Activated CD4-positive, CD25-positive, alpha-beta regulatory T cell treated with anti-CD3 and anti-CD28 coated beads, Interleukin-2, amount 50 U/mL, for 24 hours (primary cell): ENCODE data around the gene PHF14.
"Not testable (repeated sequence)": the region's sequence is repeated elsewhere in the genome, so short reads cannot be mapped to it uniquely, and the experiment has no call there.

Source experiments
- ATAC-seq, 2 donors: fragments of 150-1000 bp; cut with Tn5 transposase; one replicate each; pipeline ENCODE4 v1.10.0; 2021; ENCODE audit warnings: mild to moderate bottlenecking in 1 of 2, moderate library complexity in 1 of 2

The PHF14 gene

DNA sequence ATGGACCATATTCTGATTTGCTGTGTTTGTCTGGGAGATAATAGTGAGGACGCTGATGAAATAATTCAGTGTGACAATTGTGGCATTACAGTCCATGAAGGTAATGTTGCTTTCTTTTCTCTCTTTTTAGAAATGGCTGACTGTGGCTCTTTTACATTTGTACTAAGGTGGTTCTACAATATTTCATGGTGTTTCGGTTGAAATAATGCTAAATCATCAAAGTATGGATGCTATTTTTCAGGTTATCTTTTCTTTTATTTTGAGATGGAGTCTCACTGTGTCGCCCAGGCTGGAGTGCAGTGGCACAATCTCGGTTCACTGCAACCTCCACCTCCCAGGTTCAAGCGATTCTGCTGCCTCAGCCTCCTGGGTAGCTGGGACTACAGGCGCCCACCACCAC lies 17.1 kb downstream of the PHF14 start:
- ATAC-seq, result not testable (repeated sequence)

- not testable (repeated sequence) for ATAC-seq
Observed at GRCh38 chr7:10995482-10996166, 22.0 kb downstream of the PHF14 start.

DNA sequence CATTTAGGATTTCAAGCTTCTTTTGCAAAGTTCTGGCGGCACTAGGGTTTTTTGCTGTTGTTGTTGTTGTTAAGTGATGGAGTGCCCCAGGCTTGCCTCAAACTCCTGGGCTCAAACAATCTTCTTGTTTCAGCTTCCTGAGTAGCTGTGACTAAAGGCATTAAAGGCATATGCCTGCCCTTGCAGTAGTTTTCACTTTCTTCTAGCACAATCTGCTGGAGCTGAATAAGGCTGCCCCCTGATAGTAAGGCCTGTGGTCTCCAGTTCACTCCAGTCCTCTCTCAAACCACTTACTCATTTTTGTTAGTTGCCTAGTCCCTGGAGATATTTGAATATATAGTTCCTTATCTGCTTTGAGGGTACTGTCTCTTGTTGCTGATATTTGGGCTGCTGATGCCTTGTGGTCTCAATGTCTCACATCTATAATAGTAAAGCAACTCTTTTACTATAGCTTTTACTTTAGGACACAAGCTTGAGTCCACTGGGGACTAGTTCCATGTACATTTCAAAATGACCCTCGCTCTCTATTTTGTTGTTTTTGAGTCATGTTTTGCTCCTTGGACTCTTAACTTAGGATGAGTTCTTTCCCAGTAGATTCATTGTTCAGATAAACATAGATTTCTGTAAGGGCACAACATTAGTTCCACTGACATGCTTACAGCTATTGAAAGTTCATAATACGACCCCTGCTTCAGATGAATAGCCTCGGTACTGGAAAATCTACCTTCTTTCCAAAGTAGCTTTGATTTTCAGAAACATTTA lies 25.5 kb downstream of the PHF14 start:
- peak; percentile 25 to 45 for ATAC-seq

GRCh38 chr7:11005202-11005601 lies 31.5 kb downstream of the PHF14 start:
- ATAC-seq, result no peak

- no peak for ATAC-seq
Observed at GRCh38 chr7:11006291-11006690, 32.6 kb downstream of the PHF14 start.

DNA sequence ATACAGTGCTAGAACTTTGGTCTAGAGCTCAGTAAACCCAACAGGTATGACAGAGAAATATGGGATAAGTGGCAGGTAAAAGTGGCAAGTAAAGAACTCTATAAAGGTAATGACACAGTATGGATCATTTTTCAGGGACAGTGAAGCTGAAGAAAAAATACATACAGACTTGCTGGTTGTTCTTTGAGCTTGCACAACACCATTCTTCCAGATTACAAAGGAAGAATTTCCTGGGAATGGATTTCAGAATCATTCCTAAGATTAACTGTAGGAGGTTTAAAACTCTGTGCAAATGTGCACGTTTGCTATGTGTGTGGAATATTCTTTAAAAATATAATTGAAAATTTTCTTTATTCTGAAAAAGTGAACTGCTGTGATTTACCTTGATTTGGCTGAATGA lies 36.0 kb downstream of the PHF14 start:
- no peak for ATAC-seq

GRCh38 chr7:11021468-11021867 lies 47.8 kb downstream of the PHF14 start:
- ATAC-seq, result no peak

DNA sequence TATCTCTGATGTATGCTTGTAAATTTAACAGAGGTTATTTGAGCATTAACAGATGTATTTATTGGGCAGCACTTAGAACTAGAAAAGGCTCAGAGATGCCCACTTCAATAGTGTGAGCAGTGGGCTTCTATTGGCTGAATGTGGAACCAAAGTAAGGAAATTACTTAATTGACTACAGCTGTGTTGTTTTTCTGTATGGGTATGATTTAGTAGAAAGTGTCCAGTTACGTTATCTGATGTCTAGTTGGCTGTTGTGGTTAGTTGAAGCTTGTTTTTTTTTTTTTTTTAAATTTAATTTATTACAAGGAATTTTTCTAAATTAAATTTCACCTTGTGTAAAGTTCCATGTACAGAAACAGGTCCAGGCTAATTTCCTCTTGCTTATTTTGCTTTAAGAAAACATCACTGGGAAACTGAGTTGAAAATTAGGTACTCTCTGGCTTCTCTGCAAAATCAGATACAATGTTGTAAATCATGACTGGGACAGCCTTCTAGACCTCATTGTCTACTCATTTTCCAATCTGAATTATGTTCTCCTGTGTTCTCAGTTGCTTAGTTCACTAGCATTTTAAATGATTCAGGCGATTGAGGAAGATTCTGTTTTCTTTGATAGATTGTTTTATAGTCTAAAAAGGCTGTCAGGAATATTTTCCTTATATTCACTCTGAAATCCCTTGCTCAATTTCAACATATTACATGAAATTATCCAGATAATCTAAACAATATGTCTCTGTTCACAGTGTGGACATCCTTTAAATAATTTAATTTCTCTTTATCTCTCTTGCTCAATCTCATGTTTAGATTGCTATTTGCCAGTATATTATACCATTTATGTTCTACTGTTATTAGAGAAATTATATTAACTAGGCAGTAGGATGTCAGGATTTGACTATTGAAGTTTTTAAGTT lies 53.0 kb downstream of the PHF14 start:
- no peak for ATAC-seq

DNA sequence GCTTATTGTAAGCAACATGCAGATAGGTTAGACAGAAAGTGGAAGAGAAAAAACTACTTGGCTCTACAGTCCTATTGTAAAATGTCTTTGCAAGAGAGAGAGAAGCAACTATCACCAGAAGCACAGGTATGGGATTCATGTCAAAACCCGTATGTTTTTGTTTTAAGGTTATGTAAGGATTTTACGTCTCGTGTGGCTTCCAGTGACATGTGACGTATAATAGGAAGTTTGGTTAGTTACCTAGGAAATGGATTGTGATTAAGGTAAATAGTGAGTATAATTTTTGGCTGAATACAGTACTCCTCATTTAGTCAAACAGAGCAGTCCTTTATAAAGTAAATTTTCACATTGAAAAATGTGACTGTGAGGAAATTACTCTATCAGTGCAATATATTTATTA lies 62.0 kb downstream of the PHF14 start:
- no peak for ATAC-seq

DNA sequence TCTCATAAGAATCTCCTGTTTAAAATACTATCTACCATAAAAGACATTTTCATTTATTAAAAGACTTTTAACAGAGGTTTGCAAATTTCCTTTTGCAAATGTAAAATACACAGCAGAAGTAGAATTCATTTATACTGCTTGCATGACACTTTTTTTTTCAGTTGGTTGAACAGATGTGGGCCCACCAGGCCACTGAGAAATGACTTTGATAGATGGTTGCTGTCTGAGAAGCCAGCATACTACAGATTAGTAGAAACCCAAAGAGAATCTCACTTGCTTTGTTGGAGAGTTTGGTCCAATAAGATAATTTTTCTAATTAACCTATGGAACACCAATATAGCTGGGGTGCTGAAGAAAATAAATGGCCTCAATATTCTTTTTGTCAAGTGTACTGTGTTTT lies 66.3 kb downstream of the PHF14 start:
- ATAC-seq, result no peak

- ATAC-seq, result no peak
Observed at GRCh38 chr7:11054033-11054432, 80.4 kb downstream of the PHF14 start.

- ATAC-seq, result no peak
Observed at GRCh38 chr7:11060893-11061292, 87.2 kb downstream of the PHF14 start.

GRCh38 chr7:11062110-11062509 lies 88.4 kb downstream of the PHF14 start:
- no peak for ATAC-seq

GRCh38 chr7:11069591-11069990 lies 95.9 kb downstream of the PHF14 start:
- no peak for ATAC-seq

- no peak for ATAC-seq
Observed at GRCh38 chr7:11077816-11078215, 104.1 kb downstream of the PHF14 start.

DNA sequence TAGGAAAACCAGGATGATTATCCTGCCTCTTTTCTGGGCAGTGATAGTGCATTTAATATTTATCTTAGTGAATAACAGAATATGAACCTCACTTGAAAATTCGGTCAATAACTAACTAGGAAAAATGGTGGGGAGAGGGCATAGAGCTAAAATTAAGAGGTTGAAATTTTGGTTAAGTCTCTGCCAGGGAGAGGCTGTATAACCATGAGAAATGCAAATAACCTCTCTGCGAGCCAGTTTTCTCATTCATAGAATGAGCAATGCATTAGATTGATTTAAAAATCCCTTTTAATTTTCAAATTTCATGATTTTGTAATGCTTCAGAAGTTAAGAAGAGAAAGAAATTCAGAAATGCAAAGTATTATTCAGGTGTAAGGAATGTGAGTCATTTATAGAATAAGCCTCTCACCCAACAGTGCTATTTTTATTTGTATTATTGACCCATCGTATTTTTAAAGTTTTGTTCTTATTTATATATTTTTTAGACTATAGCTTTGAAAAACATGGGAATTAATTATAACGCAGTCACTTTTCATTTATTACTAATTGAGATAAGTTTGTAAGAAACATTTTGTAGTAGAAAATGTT lies 104.7 kb downstream of the PHF14 start:
- no peak for ATAC-seq

- no peak for ATAC-seq
Observed at GRCh38 chr7:11079907-11080306, 106.2 kb downstream of the PHF14 start.

GRCh38 chr7:11082121-11082520 lies 108.4 kb downstream of the PHF14 start:
- ATAC-seq, result no peak

- ATAC-seq, result no peak
Observed at GRCh38 chr7:11082552-11083213, 109.0 kb downstream of the PHF14 start.

DNA sequence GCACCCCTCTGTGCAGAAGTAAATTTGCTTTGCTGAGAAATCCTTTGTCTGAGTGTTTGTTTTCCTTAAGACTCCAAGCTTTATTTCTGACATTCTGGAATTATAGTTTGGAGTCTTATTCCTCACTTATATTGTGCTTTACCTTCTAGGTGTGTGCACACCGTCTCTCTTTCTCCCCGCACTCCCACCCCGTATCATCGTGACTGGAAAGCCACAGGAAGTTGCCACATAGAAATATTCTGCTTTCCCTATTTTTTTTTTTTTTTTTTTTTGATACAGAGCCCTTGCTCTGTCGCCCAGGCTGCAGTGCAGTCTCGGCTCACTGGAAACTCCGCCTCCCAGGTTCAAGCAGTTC lies 109.5 kb downstream of the PHF14 start:
- ATAC-seq, result no peak

DNA sequence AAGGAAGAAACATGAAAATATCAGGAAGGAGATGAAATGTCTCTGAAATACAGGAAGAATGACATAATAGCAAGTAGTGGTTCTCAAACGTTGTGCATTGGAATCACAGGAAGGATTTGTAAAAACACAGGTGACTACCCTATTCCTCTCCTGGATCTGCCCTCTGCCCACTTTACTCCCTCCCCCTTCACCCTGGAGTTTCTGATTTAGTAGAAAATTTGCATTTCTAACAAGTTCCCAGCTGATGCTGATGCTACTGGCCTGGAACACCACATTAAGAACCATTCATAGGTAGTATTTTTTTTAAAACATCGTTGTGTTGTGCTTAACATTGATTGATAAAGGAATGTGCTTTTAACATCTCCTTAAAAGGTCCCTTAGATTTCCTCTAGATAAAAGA lies 130.9 kb downstream of the PHF14 start:
- ATAC-seq, result no peak

GRCh38 chr7:11109659-11110058 lies 136.0 kb downstream of the PHF14 start:
- ATAC-seq, result no peak
